Gastroesophageal sphincter (tissue), 4 donors: Measurements from ENCODE around the gene PPP2R5C. TPM values are rescaled to one million over a fixed set of nuclear protein-coding genes. Genes with fewer than 3 reads are reported as not detected.

Source experiments
- ATAC-seq: fragments of 150-250 bp; one replicate; pipeline ENCODE4 v1.9.1; 2016; ENCODE audit warnings: mild to moderate bottlenecking, moderate library complexity
- H3K27ac ChIP-seq, 4 donors: fragments of 200-600 bp; sonication (generic) in 3 of 4; 1 replicate in 3 of 4; 2 replicates in 1 of 4; pipeline ENCODE4 v1.5.1; 2016 to 2019
- H3K27me3 ChIP-seq: fragments of 200-600 bp; sonication (generic); one replicate; pipeline ENCODE4 v1.5.1; 2019
- H3K36me3 ChIP-seq, 2 donors: fragments of 200-600 bp; sonication (generic); one replicate each; pipeline ENCODE4 v1.5.1; 2019; ENCODE audit warnings: control low read depth in 1 of 2
- H3K4me1 ChIP-seq, 3 donors: fragments of 200-600 bp; sonication (generic); 1 replicate in 2 of 3; 2 replicates in 1 of 3; pipeline ENCODE4 v1.5.1; 2016 to 2019; ENCODE audit warnings: control low read depth in 2 of 3
- H3K4me3 ChIP-seq, 2 donors: fragments of 200-600 bp; sonication (generic); one replicate each; pipeline ENCODE4 v1.5.1; 2019; ENCODE audit warnings: mild to moderate bottlenecking in 1 of 2, moderate library complexity in 1 of 2
- H3K9me3 ChIP-seq, 3 donors: fragments of 200-600 bp; sonication (generic); one replicate each; pipeline ENCODE4 v1.5.1; 2017 to 2019; ENCODE audit warnings: control low read depth in 2 of 3
- EP300 ChIP-seq: sonication (generic); formaldehyde crosslinking; IDR thresholded peaks from one replicate; pipeline ENCODE4 v1.6.1; 2017; ENCODE audit warnings: antibody characterized with exemption, mild to moderate bottlenecking
- POLR2A ChIP-seq, 2 donors: fragments of 450-650 bp; IDR thresholded peaks; one replicate each; pipeline ENCODE4 v1.6.1; 2017; ENCODE audit warnings: antibody characterized with exemption in 2 of 2, mild to moderate bottlenecking in 2 of 2, moderate library complexity in 1 of 2
- POLR2AphosphoS5 ChIP-seq: sonication (generic); formaldehyde crosslinking; IDR thresholded peaks from one replicate; pipeline ENCODE4 v1.6.1; 2017; ENCODE audit warnings: antibody characterized with exemption
- WGBS, 2 donors: methylation state at CpG; one replicate each; pipeline ENCODE4 v1.1.5; 2018; ENCODE audit warnings: low coverage in 1 of 2; 5-methylcytosine and 5-hydroxymethylcytosine counted together
- total RNA-seq, 4 donors: library from RNA; depleted of rRNA; stranded (reverse); fragments of >200 nt; gene quantifications; one replicate each; pipeline ENCODE4 v1.1.0, GENCODE V29; 2016
- TF ChIP-seq, protein P1 (sequence below), 4 experiments: fragments of 200-600 bp in 2 of 4; fragments of 450-650 bp in 2 of 4; sonication (generic) in 1 of 4; IDR thresholded peaks; one replicate each; pipeline ENCODE4 v1.5.1; 2017 to 2019; ENCODE audit warnings: antibody characterized with exemption in 4 of 4, mild to moderate bottlenecking in 2 of 4, moderate library complexity in 2 of 4

Gene PPP2R5C
- total RNA-seq, 4 donors from 2014 or later: 123 to 199 (median 131) TPM

DNA sequence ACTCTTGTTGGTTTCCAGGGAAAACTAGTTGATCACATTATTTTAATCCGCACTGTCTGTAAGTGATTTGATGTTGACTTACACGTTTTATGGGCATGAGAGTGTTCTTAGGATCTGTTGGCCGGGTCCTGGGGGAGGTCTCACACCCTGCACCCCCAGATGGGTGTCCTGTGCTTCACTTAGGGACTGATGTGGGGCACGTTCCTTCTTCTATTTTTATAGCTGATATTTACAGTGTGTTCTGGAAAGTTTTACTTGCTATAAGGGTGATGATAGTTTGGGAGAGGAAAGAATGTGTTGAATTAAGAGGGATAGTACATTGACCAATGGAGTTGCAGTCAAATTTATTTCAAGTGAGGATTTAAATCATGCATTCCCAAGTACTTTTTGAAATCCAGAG lies 106.3 kb downstream of the PPP2R5C start:
- Histone ChIP-seq H3K27ac (no peak overlapping the region), H3K4me1 (peaks cover 0 to 13% (median 0%) of the 10 kb centered on the region in 3 donors), H3K36me3 (peaks cover 0 to 8% of the 10 kb centered on the region in 2 donors), H3K9me3 (no peaks in the 10 kb centered on the region), H3K27me3 (no peaks in the 10 kb centered on the region), H3K4me3 (no peak overlapping the region)
- TF ChIP-seq POLR2AphosphoS5 (no peak), EP300 (no peak), POLR2A (IDR thresholded peaks at IDR 0.05) (no peak)
- TF ChIP-seq, protein P1, sequence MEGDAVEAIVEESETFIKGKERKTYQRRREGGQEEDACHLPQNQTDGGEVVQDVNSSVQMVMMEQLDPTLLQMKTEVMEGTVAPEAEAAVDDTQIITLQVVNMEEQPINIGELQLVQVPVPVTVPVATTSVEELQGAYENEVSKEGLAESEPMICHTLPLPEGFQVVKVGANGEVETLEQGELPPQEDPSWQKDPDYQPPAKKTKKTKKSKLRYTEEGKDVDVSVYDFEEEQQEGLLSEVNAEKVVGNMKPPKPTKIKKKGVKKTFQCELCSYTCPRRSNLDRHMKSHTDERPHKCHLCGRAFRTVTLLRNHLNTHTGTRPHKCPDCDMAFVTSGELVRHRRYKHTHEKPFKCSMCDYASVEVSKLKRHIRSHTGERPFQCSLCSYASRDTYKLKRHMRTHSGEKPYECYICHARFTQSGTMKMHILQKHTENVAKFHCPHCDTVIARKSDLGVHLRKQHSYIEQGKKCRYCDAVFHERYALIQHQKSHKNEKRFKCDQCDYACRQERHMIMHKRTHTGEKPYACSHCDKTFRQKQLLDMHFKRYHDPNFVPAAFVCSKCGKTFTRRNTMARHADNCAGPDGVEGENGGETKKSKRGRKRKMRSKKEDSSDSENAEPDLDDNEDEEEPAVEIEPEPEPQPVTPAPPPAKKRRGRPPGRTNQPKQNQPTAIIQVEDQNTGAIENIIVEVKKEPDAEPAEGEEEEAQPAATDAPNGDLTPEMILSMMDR (IDR thresholded peaks at IDR 0.05): no peak
- no peak for ATAC-seq
- WGBS, 2 donors: 65 to 71% methylated on average over 3 to 4 of the region's 4 CpGs

DNA sequence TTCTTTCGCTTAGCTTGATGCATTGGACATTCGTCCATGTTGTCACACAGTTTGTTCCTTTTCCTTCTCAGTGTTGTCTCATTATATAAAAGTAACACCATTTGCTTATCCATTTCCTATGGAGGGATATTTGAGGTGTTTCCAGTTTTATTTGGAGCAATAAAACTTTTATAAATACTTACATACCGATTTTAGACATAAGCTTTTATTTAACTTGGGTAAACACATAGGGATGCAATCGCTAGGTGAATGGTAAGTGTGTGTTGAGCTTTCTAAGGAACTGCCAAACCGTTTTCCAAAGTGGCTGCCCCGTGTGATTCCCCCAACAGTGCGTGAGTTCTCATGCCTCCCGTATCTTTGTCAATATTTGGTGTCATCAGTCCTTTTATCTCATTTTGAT lies 107.7 kb downstream of the PPP2R5C start:
- Histone ChIP-seq H3K4me3 (no peak overlapping the region), H3K9me3 (no peaks in the 10 kb centered on the region), H3K27me3 (no peaks in the 10 kb centered on the region), H3K27ac (no peak overlapping the region), H3K36me3 (peaks cover 0 to 3% of the 10 kb centered on the region in 2 donors), H3K4me1 (peaks cover 0 to 21% (median 0%) of the 10 kb centered on the region in 3 donors)
- WGBS, 2 donors: 91 to 96% methylated on average over 8 of the region's 8 CpGs
- TF ChIP-seq, protein P1 (IDR thresholded peaks at IDR 0.05): no peak
- TF ChIP-seq POLR2AphosphoS5: no peak
- no peak for TF ChIP-seq EP300
- no peak for TF ChIP-seq POLR2A (IDR thresholded peaks at IDR 0.05)
- no peak for ATAC-seq

DNA sequence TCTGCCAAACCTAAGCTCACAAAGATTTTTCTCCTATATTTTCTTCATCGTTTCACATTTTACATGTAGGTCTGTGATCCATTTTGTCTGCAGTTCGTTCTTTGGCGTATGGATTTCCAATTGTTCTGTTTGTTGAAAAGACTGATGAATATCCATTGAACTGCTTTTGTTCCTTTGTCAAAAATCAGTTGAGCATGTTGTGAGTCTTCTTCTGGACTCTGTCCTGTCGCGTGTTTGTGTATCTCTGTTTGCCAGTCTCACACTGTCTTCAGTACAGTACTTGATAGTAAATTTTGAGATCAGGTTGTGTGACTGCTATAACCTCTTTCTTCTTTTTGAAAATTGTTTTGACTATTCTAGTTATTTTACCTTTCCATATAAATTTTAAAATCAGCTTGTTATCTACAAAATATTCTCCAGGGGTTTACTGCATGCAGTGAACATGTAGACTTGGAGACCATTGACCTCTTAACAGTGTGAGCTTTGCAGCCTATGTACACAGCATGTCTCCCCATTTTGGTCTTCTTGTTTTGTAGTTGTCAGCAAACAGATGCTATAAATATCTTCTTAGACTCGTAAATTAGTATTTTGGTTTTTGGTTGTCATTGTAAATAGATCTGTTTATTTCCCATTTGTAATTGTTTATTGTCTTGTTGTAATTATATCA lies 108.9 kb downstream of the PPP2R5C start:
- Histone ChIP-seq H3K4me3 (no peak overlapping the region), H3K9me3 (no peaks in the 10 kb centered on the region), H3K36me3 (no peaks in the 10 kb centered on the region), H3K27me3 (no peaks in the 10 kb centered on the region), H3K4me1 (peaks cover 0 to 27% (median 0%) of the 10 kb centered on the region in 3 donors), H3K27ac (no peak overlapping the region)
- WGBS, 2 donors: 80 to 89% methylated on average over 6 of the region's 6 CpGs
- TF ChIP-seq, protein P1 (IDR thresholded peaks at IDR 0.05): no peak
- TF ChIP-seq POLR2A (IDR thresholded peaks at IDR 0.05): no peak
- no peak for TF ChIP-seq POLR2AphosphoS5
- no peak for TF ChIP-seq EP300
- no peak for ATAC-seq

DNA sequence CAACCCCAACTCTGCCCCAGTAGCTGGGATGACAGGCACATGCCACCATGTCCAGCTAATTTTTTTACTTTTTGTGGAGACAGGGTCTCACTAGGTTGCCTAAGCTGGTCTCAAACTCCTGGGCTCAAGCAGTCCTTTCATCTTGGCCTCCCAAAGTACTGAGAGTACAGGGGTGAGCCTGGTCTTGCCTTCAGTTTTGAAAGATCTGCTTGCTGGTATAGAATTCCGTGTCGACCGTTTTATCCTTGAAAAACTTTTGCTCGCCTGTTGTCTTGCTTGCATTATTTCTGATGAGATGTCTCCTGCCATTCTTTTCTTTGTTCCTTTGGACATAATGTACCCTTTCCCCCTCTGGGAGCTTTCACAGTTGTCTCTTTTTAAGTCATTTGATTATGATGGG lies 110.8 kb downstream of the PPP2R5C start:
- TF ChIP-seq EP300 (no peak), POLR2AphosphoS5 (no peak), POLR2A (IDR thresholded peaks at IDR 0.05) (no peak)
- TF ChIP-seq, protein P1 (IDR thresholded peaks at IDR 0.05): no peak
- H3K27me3 ChIP-seq: no peaks in the 10 kb centered on the region
- no peak overlapping the region for H3K4me3 ChIP-seq
- peak overlapping the region in 1 of 4 donors; percentile 36 for H3K27ac ChIP-seq
- ATAC-seq: no peak
- WGBS, 2 donors: 55 to 100% methylated on average over 4 of the region's 4 CpGs
- H3K36me3 ChIP-seq: no peaks in the 10 kb centered on the region
- peaks cover 0 to 47% (median 4%) of the 10 kb centered on the region in 3 donors for H3K4me1 ChIP-seq
- H3K9me3 ChIP-seq: no peaks in the 10 kb centered on the region
